Measurements from ENCODE around the gene TMEM80.

Gene TMEM80

DNA sequence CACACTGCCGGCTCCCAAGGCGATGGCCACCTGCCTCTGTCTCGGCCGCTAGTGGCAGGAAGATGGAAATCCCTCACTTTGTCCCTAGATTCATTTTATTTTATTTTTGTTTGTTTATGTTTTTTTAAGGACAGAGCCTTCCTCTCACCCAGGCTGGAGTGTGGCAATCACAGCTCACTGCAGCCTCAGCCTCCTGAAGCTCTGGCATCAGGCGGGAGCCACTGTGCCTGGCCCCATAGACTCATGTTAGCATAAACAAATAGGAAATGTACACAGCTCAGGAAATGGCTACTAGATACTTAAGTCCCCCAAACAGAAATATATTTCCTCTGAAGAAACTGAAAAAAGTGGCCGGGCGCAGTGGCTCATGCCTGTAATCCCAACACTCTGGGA lies 3.5 kb downstream of the TMEM80 start:
- no peak for DNase-seq (ENCODE audit: low read depth)
- TF ChIP-seq CTCF (IDR thresholded peaks at IDR 0.05; ENCODE audit: low read length, missing control alignments), result no peak
- no peak overlapping the region for H3K4me3 ChIP-seq (replicated peaks; ENCODE audit: low read depth, low read length)

GRCh38 chr11:699753-700152 lies 4.1 kb downstream of the TMEM80 start:
- H3K4me3 ChIP-seq (replicated peaks; ENCODE audit: low read depth, low read length), result no peak overlapping the region
- no peak for TF ChIP-seq CTCF (IDR thresholded peaks at IDR 0.05; ENCODE audit: low read length, missing control alignments)
- DNase-seq (ENCODE audit: low read depth), result no peak

- DNase-seq (ENCODE audit: low read depth), result no peak
- no peak for TF ChIP-seq CTCF (IDR thresholded peaks at IDR 0.05; ENCODE audit: low read length, missing control alignments)
- H3K4me3 ChIP-seq (replicated peaks; ENCODE audit: low read depth, low read length), result no peak overlapping the region
Observed at GRCh38 chr11:701741-702461, 6.3 kb downstream of the TMEM80 start.

DNA sequence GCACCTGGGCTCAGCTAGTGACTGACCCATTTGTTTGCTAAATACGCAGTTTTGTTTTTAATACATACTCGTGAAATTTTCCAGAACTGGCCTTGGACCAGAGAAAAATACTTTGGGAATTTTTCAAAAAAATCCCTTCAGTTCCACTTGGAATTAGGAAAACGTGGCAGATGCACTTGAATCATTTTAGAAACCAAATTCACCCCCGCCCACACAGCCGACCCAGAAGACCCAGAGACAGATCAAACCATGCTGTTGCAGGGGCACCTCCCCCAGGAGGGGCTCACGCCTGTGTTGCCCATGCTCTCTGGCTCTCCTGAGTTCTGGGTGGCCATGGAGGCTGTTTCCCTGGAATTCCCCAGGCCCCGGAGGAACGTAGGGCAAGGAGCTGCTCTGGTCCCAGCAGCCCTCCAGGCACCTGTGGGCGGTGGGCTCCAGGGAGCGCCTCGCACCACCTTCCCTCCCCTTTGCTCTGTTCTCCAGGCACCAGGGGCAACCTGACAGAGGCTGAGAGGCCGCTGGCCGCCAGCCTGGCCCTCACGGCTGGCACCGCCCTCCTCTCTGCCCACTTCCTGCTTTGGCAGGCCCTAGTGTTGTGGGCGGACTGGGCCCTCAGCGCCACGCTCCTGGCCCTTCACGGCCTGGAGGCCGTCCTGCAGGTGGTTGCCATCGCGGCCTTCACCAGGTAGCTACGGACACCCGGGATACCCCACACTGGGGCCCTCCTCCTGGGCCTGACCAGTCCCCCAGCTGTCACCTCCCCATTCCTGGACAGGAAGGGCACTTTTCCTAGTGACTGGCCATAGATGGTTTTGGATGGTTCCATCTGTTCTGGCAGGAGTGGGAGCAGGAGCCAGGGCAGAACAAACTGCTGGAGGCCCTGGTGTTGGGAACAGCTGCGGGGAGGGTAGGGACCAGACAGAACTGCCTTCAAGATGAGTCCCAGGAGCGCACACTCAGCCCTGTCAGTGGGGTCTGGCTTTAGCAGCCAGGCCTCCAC lies 7.1 kb downstream of the TMEM80 start:
- no peak for DNase-seq (ENCODE audit: low read depth)
- no peak for TF ChIP-seq CTCF (IDR thresholded peaks at IDR 0.05; ENCODE audit: low read length, missing control alignments)
- no peak overlapping the region for H3K4me3 ChIP-seq (replicated peaks; ENCODE audit: low read depth, low read length)

- no peak for DNase-seq (ENCODE audit: low read depth)
- no peak for TF ChIP-seq CTCF (IDR thresholded peaks at IDR 0.05; ENCODE audit: low read length, missing control alignments)
- H3K4me3 ChIP-seq (replicated peaks; ENCODE audit: low read depth, low read length), result no peak overlapping the region
Observed at GRCh38 chr11:703506-703905, 7.9 kb downstream of the TMEM80 start.

DNA sequence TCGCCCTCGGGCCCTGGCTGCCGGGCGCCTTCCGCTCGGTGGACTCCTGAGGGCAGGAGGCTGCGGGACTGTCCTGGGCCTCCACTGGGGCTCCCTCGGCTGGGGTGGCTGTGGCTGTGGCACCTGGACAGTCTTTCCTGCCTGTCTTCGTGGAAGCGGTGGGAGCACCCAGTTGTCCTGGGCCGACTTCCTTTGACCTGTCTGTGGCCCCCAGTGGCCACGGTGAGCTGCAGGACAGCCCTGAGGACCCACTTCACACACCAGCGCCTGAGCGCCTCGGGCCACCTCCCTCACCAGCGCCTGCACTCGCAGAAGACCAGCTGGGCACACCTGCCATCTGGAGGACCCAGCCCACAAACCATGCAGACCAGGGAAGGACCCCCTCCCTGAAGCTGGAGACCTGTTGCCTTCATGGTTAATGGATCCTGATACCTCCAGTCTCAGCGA lies 8.6 kb downstream of the TMEM80 start:
- H3K4me3 ChIP-seq (replicated peaks; ENCODE audit: low read depth, low read length), result no peak overlapping the region
- DNase-seq (ENCODE audit: low read depth), result no peak
- no peak for TF ChIP-seq CTCF (IDR thresholded peaks at IDR 0.05; ENCODE audit: low read length, missing control alignments)
